GM18867 (cell line): ENCODE results near the gene ST3GAL4.
A peak's percentile ranks its signal among the peaks of the same experiment; 100 is the strongest.

Experiments
- ATAC-seq: cut with Tn5 transposase; IDR thresholded peaks from one replicate; pipeline ENCODE4 v1.9.1; 2021; ENCODE audit warnings: mild to moderate bottlenecking, moderate library complexity; ENCODE audit not compliant: unreplicated experiment

ST3GAL4 gene

GRCh38 chr11:126419801-126420697, 64.6 kb downstream of the ST3GAL4 start:
- peak; percentile 89 for ATAC-seq

- ATAC-seq, result no peak
Observed at GRCh38 chr11:126420698-126421256, 65.3 kb downstream of the ST3GAL4 start.

GRCh38 chr11:126421271-126421671, 65.8 kb downstream of the ST3GAL4 start:
- ATAC-seq, result no peak

GRCh38 chr11:126422446-126422845, 67.0 kb downstream of the ST3GAL4 start:
- no peak for ATAC-seq

- no peak for ATAC-seq
Observed at GRCh38 chr11:126423154-126423553, 67.7 kb downstream of the ST3GAL4 start.

- no peak for ATAC-seq
Observed at GRCh38 chr11:126423743-126424142, 68.3 kb downstream of the ST3GAL4 start.

- ATAC-seq, result no peak
Observed at GRCh38 chr11:126424471-126425039, 69.1 kb downstream of the ST3GAL4 start.

GRCh38 chr11:126426106-126426505, 70.6 kb downstream of the ST3GAL4 start:
- no peak for ATAC-seq

- peak; percentile 88 for ATAC-seq
Observed at GRCh38 chr11:126426820-126427749, 71.6 kb downstream of the ST3GAL4 start.

GRCh38 chr11:126430581-126431335, 75.3 kb downstream of the ST3GAL4 start:
- no peak for ATAC-seq

- no peak for ATAC-seq
Observed at GRCh38 chr11:126431401-126432064, 76.0 kb downstream of the ST3GAL4 start.

GRCh38 chr11:126432065-126432461, 76.6 kb downstream of the ST3GAL4 start:
- no peak for ATAC-seq

- ATAC-seq, result no peak
Observed at GRCh38 chr11:126432525-126432924, 77.0 kb downstream of the ST3GAL4 start.

- peak; percentile 62 for ATAC-seq
Observed at GRCh38 chr11:126433244-126433846, 77.9 kb downstream of the ST3GAL4 start.

- no peak for ATAC-seq
Observed at GRCh38 chr11:126433989-126434949, 78.8 kb downstream of the ST3GAL4 start.

GRCh38 chr11:126434950-126435335, 79.5 kb downstream of the ST3GAL4 start:
- ATAC-seq, result no peak

GRCh38 chr11:126436209-126436755, 80.8 kb downstream of the ST3GAL4 start:
- ATAC-seq, result no peak

- ATAC-seq, result no peak
Observed at GRCh38 chr11:126437731-126438130, 82.2 kb downstream of the ST3GAL4 start.
